Measurements from ENCODE around the gene CFAP210. TPM values are rescaled to one million over a fixed set of nuclear protein-coding genes. Genes with fewer than 3 reads are reported as not detected.

CFAP210 gene
- total RNA-seq, 4 donors from 2014 or later: not detected

- no peak for TF ChIP-seq CTCF (IDR thresholded peaks at IDR 0.05; ENCODE audit: low read depth)
Observed at GRCh38 chr2:169641464-169641863, 52.7 kb downstream of the CFAP210 start.

GRCh38 chr2:169640104-169640503 is 54.1 kb downstream of the CFAP210 start:
- TF ChIP-seq CTCF (IDR thresholded peaks at IDR 0.05; ENCODE audit: low read depth): no peak

GRCh38 chr2:169637620-169638019 is 56.6 kb downstream of the CFAP210 start:
- no peak for TF ChIP-seq CTCF (IDR thresholded peaks at IDR 0.05; ENCODE audit: low read depth)

GRCh38 chr2:169636440-169637097 is 57.6 kb downstream of the CFAP210 start:
- no peak for TF ChIP-seq CTCF (IDR thresholded peaks at IDR 0.05; ENCODE audit: low read depth)

GRCh38 chr2:169625781-169626180 is 68.4 kb downstream of the CFAP210 start:
- no peak for TF ChIP-seq CTCF (IDR thresholded peaks at IDR 0.05; ENCODE audit: low read depth)

- TF ChIP-seq CTCF (IDR thresholded peaks at IDR 0.05; ENCODE audit: low read depth): no peak
Observed at GRCh38 chr2:169623235-169623634, 71.0 kb downstream of the CFAP210 start.

GRCh38 chr2:169620509-169620908 is 73.7 kb downstream of the CFAP210 start:
- no peak for TF ChIP-seq CTCF (IDR thresholded peaks at IDR 0.05; ENCODE audit: low read depth)

All from subcutaneous adipose tissue (tissue), 4 donors.